ENCODE results near the gene PLSCR3.

DNA sequence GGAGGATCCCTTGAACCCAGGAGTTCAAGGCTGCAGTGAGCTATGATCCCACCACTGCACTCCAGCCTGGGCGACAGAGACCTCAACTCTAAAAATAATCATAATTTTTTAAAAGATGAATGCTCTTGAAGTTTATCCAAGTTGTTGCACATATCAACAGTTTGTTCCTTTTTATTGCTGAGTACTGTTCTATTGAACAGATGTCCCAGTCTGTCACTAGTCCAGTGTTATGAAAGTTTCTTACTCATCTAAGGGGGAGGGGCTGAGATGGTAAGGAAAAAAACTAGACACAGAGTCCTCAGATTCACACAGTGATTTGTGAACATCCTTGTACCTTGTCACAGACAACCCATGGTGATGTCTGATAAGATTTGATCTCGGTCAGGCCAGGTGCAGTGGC, 54.1 kb downstream of the PLSCR3 start:
- TF ChIP-seq, protein P1, sequence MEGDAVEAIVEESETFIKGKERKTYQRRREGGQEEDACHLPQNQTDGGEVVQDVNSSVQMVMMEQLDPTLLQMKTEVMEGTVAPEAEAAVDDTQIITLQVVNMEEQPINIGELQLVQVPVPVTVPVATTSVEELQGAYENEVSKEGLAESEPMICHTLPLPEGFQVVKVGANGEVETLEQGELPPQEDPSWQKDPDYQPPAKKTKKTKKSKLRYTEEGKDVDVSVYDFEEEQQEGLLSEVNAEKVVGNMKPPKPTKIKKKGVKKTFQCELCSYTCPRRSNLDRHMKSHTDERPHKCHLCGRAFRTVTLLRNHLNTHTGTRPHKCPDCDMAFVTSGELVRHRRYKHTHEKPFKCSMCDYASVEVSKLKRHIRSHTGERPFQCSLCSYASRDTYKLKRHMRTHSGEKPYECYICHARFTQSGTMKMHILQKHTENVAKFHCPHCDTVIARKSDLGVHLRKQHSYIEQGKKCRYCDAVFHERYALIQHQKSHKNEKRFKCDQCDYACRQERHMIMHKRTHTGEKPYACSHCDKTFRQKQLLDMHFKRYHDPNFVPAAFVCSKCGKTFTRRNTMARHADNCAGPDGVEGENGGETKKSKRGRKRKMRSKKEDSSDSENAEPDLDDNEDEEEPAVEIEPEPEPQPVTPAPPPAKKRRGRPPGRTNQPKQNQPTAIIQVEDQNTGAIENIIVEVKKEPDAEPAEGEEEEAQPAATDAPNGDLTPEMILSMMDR (conservative IDR thresholded peaks at IDR 0.05 in 1 of 2, IDR thresholded peaks at IDR 0.05 in 1 of 2; ENCODE audit: low read depth in 1 of 2, low read length in 2 of 2): no peak
- TF ChIP-seq EZH2 (IDR thresholded peaks at IDR 0.05; ENCODE audit: low read length, missing control alignments): no peak
